Activated T-helper 2 cell treated with anti-CD3 and anti-CD28 coated beads, Interferon-gamma antibody, Interleukin-2, Interleukin-4, amounts not matched to agents 10 μg/mL and 5 μg/mL and 100 μg/mL, durations not matched to agents 14 hours and 24 hours and 36 hours (primary cell): ENCODE results near the gene DGCR2. TPM values are rescaled to one million over a fixed set of nuclear protein-coding genes. Genes with fewer than 3 reads are reported as not detected.
"Not testable (repeated sequence)": the region's sequence is repeated elsewhere in the genome, so short reads cannot be mapped to it uniquely, and the experiment has no call there.

ENCODE experiments used
- DNase-seq: peaks from one replicate; pipeline ENCODE4 v3.0.0; 2021; ENCODE audit warnings: low spot score
- H3K27ac Mint-ChIP-seq: one replicate; pipeline ENCODE4 v1.8.0; 2021; ENCODE audit warnings: mixed read lengths
- H3K27me3 Mint-ChIP-seq: one replicate; pipeline ENCODE4 v1.8.0; 2021; ENCODE audit warnings: low read depth, mixed read lengths
- H3K36me3 Mint-ChIP-seq: one replicate; pipeline ENCODE4 v1.8.0; 2021; ENCODE audit warnings: low read depth, mixed read lengths
- H3K4me1 Mint-ChIP-seq: one replicate; pipeline ENCODE4 v1.8.0; 2021; ENCODE audit warnings: low read depth, mixed read lengths
- H3K4me3 Mint-ChIP-seq: one replicate; pipeline ENCODE4 v1.8.0; 2021; ENCODE audit warnings: low read depth, mild to moderate bottlenecking, moderate library complexity, mixed read lengths
- H3K9me3 Mint-ChIP-seq: one replicate; pipeline ENCODE4 v1.8.0; 2021; ENCODE audit warnings: mixed read lengths
- intact Hi-C: fragments of 100-400 bp; cut with micrococcal nuclease; formaldehyde crosslinking; loops from one replicate; pipeline ENCODE4 v1.15.1; 2023
- total RNA-seq: library from RNA; stranded (reverse); gene quantifications from 2 replicates; pipeline ENCODE4 v1.2.3, GENCODE V29; 2022

The DGCR2 gene
- total RNA-seq, 1 donor from 2014 or later, result 22.5 TPM

DNA sequence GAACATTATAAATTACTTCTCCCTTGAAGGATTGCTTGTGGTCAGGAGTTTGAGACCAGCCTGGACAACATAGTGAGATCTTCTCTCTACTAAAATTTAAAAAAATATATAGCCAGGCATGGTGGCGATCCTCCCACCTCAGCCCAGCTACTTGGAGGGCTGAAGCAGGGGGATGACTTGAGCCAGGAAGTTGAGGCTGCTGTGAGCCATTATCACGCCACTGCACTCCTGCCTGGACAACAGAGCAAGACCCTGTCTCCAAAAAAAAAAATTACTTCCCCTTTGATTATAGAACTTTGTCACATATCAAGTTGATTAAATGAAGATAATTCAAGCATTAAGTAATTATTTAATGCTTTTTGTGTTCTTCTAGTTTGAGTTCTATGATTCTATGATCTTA, 121.0 kb downstream of the DGCR2 start:
- no peak for DNase-seq
- H3K27me3 Mint-ChIP-seq, result peaks cover 19% of the 10 kb centered on the region
- H3K4me3 Mint-ChIP-seq, result no peak overlapping the region
- no peaks in the 10 kb centered on the region for H3K9me3 Mint-ChIP-seq
- intact Hi-C loops, result no loop called here
- no peak overlapping the region for H3K27ac Mint-ChIP-seq
- no peaks in the 10 kb centered on the region for H3K36me3 Mint-ChIP-seq
- no peaks in the 10 kb centered on the region for H3K4me1 Mint-ChIP-seq

DNA sequence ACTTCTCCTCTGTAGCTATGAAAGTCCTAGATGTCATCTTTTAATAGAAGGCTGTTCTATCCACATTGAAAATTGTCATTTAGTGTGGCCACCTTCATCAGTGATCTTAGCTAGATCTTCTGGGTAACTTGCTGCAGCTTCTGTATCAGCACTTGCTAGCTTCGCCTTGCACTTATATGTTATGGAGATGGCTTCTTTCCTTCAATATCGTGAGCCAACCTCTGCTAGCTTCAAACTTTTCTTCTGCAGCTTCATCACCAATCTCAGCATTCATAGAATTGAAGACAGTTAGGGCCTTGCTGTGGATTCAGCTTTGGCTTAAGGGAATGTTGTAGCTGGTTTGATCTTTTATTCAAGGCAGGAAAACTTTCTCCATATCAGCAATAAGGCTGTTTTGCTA, 122.1 kb downstream of the DGCR2 start:
- intact Hi-C loops, DNase-seq, H3K36me3 Mint-ChIP-seq, H3K27ac Mint-ChIP-seq, H3K4me3 Mint-ChIP-seq, H3K9me3 Mint-ChIP-seq, H3K4me1 Mint-ChIP-seq: not testable (repeated sequence)
- peaks cover 19% of the 10 kb centered on the region for H3K27me3 Mint-ChIP-seq

DNA sequence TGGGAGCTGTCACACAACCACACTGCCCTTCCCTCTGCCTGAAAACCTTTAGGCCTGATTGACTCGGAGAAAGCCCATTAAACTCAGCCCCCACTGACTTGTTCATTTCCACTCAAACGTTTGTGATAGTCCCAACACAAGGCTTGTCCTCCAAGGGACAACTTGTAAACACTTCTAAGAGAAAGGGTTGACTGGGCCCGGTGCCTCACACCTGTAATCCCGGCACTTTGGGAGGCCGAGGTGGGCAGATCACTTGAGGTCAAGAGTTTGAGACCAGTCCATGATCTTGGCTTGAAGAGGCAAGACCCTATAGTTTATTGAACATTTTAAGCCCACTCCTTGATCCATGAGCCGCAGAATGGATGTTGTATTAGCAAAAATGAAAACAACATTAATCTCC, 122.8 kb downstream of the DGCR2 start:
- no peaks in the 10 kb centered on the region for H3K36me3 Mint-ChIP-seq
- no peaks in the 10 kb centered on the region for H3K9me3 Mint-ChIP-seq
- peaks cover 19% of the 10 kb centered on the region for H3K27me3 Mint-ChIP-seq

DNA sequence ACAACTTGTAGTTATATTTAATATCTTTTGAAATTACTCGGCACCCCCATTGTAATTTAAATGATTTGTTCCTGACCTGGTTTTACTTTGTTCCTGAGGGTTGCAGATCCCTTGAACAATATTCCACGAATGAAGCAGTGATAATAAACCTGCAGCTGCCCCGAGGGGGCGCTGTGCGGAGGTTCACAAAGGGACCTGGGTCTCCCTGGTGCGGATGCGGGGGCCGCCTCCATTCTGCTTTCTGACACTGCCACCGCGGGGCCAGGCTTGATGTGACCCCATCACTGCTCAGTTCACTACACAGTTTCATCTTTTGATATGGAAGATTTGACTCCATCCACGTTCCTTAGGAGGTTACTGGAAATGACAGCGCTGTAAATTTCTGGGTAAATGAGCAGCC, 123.2 kb downstream of the DGCR2 start:
- H3K36me3 Mint-ChIP-seq, result no peaks in the 10 kb centered on the region
- intact Hi-C loops, result no loop called here
- no peak overlapping the region for H3K27ac Mint-ChIP-seq
- H3K4me1 Mint-ChIP-seq, result no peaks in the 10 kb centered on the region
- no peak overlapping the region for H3K4me3 Mint-ChIP-seq
- H3K9me3 Mint-ChIP-seq, result no peaks in the 10 kb centered on the region
- no peak for DNase-seq
- peaks cover 19% of the 10 kb centered on the region for H3K27me3 Mint-ChIP-seq

More for the DNA sequence above, 122.8 kb downstream of the DGCR2 start:
- intact Hi-C loops, result no loop called here
- no peak for DNase-seq
- Mint-ChIP-seq H3K27ac (no peak overlapping the region), H3K4me3 (no peak overlapping the region), H3K4me1 (no peaks in the 10 kb centered on the region)

DNA sequence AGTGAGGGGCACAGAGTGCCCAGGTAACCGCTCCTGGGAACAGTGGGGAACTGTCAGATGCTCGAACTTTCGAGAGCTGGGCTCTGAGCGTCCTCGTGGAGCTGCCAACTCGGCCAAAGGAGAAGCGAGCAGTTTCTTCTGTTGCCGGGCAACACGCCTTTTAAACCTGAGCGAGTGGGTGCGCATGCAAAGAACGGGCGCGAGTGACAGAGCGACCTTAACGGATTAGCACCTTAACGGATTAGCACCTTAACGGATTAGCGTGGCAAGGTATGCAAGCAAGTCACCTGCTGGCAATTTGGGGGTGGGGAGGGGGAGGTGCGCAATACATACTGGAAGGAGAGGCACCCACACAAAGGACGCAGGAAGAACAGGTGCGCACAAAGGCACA, 124.3 kb downstream of the DGCR2 start:
- Mint-ChIP-seq H3K27me3 (peaks cover 19% of the 10 kb centered on the region), H3K36me3 (no peaks in the 10 kb centered on the region), H3K27ac (no peak overlapping the region), H3K4me1 (no peaks in the 10 kb centered on the region), H3K4me3 (no peak overlapping the region), H3K9me3 (no peaks in the 10 kb centered on the region)
- DNase-seq, result no peak
- intact Hi-C loops, result no loop called here

DNA sequence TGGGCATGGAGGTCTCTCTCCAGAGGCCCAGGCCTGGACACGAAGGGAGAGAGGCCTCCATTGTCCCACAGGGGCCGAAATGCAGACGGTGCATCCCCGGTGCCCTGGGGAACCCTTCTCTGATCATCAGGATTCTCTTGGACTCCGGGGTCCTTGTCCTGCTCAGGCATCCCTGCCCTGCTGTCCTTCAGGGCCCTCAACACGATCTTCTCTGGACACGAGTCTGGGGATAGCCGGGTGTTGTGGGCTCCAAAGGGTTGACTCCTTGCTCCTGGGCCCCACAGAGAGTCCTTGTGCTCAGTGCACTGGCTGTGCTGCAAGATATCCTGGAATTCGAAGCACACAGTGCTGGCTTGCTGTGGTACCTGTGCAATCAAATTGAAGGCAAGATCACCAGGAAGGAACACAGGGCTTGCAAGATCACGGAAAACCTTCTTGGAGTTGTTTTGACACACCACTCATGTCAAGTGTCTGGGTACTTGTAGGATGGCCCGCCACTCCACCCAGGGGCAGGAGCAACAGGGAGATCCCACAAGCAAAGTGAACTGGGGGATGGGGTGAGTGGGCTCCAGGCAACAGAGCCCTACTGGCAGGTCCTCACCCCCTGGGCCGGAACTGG, 124.8 kb downstream of the DGCR2 start:
- H3K27me3 Mint-ChIP-seq, result peaks cover 19% of the 10 kb centered on the region
- no peaks in the 10 kb centered on the region for H3K9me3 Mint-ChIP-seq
- H3K4me1 Mint-ChIP-seq, result no peaks in the 10 kb centered on the region
- H3K27ac Mint-ChIP-seq, result no peak overlapping the region
- intact Hi-C loops, result no loop called here
- no peak overlapping the region for H3K4me3 Mint-ChIP-seq
- DNase-seq, result no peak
- H3K36me3 Mint-ChIP-seq, result no peaks in the 10 kb centered on the region

DNA sequence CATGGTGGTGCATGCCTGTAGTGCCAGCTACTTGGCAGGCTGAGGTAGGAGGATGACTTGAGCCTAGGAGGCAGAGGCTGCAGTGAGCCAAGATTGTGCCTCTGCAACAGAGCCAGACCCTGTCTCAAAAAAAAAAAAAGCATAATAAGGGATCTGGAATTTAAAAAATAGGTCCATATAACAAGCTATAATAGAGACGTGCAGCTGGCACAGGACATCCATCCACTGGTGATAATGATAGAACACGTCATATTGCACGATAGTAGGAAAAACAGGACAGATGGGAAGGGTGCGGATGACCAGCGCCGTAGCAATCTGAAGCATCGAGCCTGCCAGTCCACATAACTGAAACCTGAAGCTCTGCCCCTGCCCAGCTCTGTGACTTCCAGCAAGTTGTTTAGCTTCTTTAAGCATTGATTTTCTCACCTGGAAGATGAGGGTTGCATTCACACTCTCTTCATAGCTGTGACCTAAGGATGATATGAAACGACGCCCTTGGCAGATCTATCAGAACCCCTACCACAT, 125.8 kb downstream of the DGCR2 start:
- Mint-ChIP-seq H3K36me3 (no peaks in the 10 kb centered on the region), H3K4me1 (no peaks in the 10 kb centered on the region), H3K27ac (no peak overlapping the region), H3K9me3 (no peaks in the 10 kb centered on the region), H3K4me3 (no peak overlapping the region), H3K27me3 (peaks cover 15% of the 10 kb centered on the region)
- no peak for DNase-seq
- intact Hi-C loops, result no loop called here

DNA sequence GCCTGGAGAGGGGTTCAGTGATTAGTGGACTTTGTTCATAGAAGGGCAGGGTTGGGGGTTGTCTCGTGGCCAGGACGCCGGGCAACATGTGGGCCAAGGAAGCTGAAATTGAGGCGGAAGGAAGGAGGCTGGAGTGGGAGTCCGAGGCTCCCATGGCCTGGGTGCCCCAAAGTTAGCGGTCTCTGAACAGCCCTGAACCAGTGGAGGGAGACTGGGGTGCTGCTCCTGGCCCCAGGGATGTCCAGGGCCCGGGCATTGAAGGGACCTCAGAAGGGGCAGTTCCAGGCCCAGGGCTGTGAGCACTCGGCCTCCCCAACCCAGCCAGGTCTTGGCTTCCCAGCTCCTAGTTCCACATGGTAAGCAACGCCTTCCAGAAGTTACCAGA, 126.9 kb downstream of the DGCR2 start:
- DNase-seq, result no peak
- Mint-ChIP-seq H3K36me3 (no peaks in the 10 kb centered on the region), H3K27me3 (peaks cover 15% of the 10 kb centered on the region), H3K9me3 (no peaks in the 10 kb centered on the region), H3K4me1 (no peaks in the 10 kb centered on the region), H3K4me3 (no peak overlapping the region), H3K27ac (no peak overlapping the region)
- intact Hi-C loops, result no loop called here

DNA sequence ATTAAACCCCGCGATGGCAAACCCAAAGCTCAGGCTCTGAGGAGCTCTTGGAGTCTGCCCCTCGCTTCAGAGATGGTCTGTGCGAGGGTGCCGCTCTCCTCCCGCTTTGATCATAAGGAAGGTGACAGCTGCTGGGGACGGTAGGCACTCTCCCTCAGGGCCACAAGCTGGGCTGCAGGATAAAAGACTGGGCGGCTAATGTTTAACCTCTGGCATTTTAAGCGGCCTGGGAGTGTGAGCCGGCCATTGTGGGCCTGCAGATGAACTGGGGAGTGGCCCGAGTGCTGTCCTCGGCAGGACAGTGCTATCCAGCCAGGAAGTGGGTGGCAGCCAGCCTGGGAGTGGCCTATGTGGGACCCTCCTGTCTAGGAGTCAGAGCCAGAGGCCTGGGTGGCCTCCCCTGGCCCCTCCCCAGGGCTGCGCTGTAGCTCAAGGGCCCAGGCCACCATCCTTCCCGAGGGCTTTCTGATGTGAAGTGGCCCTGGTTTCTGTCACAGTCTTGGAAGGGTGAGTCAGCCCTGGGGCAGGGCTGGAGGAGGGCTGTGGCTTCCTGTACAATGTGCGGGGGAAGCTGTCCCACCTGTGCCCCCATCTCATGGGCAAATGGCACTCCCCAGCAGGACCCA, 127.4 kb downstream of the DGCR2 start:
- Mint-ChIP-seq H3K27me3 (peaks cover 15% of the 10 kb centered on the region), H3K27ac (no peak overlapping the region), H3K9me3 (no peaks in the 10 kb centered on the region), H3K4me1 (no peaks in the 10 kb centered on the region), H3K36me3 (no peaks in the 10 kb centered on the region), H3K4me3 (no peak overlapping the region)
- no peak for DNase-seq
- intact Hi-C loops, result no loop called here

DNA sequence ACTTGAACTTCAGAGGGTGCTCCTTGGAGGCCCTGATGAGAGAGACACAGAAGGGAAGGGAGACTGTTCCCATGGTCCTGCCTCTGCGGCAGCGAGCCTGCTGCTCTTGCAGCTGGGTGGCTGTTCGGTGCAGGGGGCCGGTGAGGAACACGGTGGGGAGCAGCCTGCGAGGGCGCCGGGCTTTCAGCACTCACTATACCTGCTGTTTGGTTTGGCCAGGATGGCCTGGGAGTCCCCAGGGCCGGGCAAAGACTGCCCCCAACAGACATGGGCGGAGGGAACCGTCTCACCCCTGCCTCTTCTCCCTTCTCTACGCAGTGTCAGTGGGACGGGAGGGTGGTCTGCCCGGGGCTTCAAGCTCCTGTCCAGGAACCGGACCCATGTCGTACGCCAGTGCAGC, 128.2 kb downstream of the DGCR2 start:
- no peaks in the 10 kb centered on the region for H3K4me1 Mint-ChIP-seq
- H3K36me3 Mint-ChIP-seq, result no peaks in the 10 kb centered on the region
- DNase-seq, result no peak
- H3K27ac Mint-ChIP-seq, result no peak overlapping the region
- H3K27me3 Mint-ChIP-seq, result peaks cover 9% of the 10 kb centered on the region
- H3K9me3 Mint-ChIP-seq, result no peaks in the 10 kb centered on the region
- H3K4me3 Mint-ChIP-seq, result no peak overlapping the region
- intact Hi-C loops, result no loop called here

DNA sequence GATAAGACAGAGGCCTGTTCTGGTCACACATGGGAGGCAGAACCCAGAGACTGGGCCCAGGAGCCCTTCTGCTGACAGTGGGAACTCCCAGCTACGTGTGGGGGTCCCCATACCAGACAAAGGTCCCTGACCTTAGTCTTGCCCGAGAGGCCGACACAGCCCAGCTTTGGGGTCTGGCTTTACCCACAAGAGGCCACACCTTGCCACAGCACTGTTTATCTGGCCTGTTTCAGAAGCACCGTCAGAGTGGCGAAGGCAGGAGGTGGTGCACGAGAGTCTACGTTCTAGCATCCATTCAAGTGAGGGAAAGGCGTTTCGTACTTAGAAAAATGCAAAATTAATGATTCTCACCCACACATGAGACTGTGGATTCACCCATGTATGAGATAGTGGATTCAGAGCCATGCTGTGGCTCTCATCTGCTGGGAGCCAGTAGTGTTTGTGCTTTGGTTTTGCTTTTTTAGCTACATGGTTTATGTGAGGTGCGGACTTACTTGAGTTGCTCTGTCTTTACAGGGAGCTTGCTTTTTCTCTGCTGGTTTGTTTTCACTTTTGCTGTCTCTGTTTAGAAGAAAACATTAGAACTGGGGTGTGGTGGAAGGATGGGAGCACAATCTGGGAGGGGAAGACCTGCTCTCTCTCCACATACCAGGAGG, 129.5 kb downstream of the DGCR2 start:
- no peaks in the 10 kb centered on the region for H3K9me3 Mint-ChIP-seq
- H3K27ac Mint-ChIP-seq, result no peak overlapping the region
- H3K4me1 Mint-ChIP-seq, result no peaks in the 10 kb centered on the region
- intact Hi-C loops, result no loop called here
- H3K4me3 Mint-ChIP-seq, result no peak overlapping the region
- no peaks in the 10 kb centered on the region for H3K36me3 Mint-ChIP-seq
- peaks cover 7% of the 10 kb centered on the region for H3K27me3 Mint-ChIP-seq
- DNase-seq, result no peak

DNA sequence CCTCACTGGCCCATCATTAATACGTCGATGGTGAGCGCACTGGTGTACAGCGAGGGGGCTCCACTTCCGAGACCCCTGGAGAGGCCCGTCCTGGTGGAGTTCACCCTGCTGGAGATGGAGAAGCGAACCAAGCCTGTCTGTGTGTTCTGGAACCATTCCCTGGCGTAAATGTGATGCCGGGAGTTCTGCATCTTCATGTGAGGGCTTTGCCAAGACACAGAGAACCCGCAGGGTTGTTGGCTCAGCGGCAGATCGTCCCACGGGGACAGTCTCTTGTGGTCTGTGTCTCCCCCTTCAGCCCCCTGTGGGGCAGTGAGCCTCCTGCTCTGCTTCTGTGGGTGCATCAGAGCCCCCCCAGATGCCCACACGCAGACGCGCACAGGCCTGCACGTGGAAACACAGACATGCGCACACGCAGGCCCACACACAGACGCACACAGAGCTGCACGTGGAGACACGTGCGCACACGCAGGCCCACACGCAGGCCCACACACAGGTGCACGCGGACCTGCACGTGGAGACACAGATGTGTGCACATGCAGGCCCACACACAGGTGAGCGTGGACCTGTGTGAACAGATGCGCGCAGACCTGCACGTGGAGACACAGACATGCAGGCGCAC, 130.3 kb downstream of the DGCR2 start:
- Mint-ChIP-seq H3K4me1 (no peaks in the 10 kb centered on the region), H3K9me3 (no peaks in the 10 kb centered on the region), H3K4me3 (no peak overlapping the region), H3K27ac (no peak overlapping the region), H3K27me3 (peaks cover 4% of the 10 kb centered on the region), H3K36me3 (no peaks in the 10 kb centered on the region)
- intact Hi-C loops, result no loop called here
- no peak for DNase-seq

DNA sequence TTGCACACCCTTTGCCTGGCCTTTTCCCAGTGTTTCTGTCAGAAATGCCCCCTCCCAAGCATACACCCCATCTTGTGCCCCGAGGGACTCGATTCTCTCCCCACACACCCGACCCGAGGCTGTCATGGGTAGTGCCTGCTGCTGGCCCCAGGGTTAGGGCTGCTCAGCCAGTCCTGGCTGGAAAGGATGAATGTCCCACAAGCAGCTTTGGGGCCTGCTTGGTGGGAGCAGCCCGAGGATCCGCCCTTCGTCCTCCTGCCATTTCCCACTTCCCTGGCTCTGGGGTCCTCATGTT, 131.1 kb downstream of the DGCR2 start:
- Mint-ChIP-seq H3K36me3 (no peaks in the 10 kb centered on the region), H3K4me1 (no peaks in the 10 kb centered on the region), H3K27ac (no peak overlapping the region), H3K4me3 (no peak overlapping the region), H3K9me3 (no peaks in the 10 kb centered on the region), H3K27me3 (no peaks in the 10 kb centered on the region)
- intact Hi-C loops, result no loop called here
- no peak for DNase-seq
